GM19397 (cell line): Measurements from ENCODE around the gene ASS1.

ENCODE experiments used
- ATAC-seq: cut with Tn5 transposase; IDR thresholded peaks from one replicate; pipeline ENCODE4 v1.9.1; 2021; ENCODE audit warnings: mild to moderate bottlenecking, moderate library complexity; ENCODE audit not compliant: unreplicated experiment

The ASS1 gene

DNA sequence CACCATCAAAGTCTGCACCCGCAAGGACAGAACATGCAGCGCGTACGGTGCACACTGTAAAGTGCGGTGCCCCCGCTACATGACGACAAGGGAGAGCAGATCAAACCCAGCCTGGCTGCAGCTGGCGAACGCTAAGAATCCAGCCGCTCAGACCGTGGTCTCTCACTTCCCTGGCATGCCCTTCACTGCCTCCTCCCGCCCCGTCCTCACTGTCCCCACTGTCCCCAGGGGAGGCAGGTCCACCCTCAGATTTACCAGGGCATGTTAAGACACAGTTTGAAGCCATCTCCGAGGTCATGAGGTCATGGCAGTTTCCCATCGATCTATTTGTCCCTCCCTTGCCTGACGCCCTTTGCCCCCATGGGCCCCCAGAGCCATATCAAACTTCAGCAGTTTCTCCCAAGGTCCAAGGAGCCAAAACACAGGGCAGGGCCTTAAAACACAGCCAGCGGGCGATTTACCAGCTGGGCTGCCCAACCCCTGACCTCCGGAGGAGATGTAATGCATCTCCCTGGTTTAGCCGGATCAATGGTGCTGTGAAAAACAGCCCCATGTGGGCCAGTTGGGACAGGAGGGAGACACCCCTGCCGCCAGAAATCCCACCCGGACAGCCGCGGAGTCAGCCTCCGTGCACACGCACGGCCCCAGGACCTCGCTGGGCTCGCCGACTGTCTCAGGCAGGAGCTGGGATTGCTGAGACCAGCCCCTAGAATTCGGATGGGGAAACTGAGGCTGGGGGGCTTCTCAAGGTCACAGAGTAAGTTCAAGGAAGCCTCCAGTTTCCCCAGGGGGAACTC lies 82.3 kb downstream of the ASS1 start:
- ATAC-seq = no peak

DNA sequence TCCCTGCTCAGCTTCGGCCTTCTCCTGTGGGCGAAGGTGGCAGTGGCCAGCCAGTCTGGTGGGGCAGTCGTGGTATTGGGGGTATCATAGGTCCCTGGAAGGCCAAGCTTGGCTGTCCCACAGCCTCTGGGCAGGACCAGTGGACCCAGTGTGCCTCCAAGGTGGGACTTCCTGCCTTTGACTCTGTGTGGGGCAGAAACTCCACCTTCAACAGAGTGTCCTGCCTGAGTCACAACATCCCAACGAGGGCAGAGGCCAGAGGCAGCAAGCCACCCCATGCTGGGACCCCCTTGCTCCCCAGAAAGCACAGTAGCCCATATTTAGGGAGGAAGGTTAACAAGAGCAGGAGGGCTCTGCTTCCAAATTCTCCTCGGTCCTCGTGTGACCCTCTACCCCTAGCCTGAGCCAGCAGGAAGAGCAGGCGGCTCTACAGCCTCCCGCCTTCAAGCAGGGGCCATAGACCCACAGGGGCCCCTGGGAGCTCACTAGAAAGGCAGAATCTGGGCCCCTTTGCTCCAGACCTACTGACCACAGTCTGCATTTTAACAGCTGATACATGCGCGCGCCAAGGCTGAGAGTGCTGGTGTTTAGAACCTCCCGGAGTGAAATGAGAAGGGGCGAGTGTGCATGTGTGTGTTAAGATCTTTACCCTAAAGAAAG lies 83.0 kb downstream of the ASS1 start:
- no peak for ATAC-seq

DNA sequence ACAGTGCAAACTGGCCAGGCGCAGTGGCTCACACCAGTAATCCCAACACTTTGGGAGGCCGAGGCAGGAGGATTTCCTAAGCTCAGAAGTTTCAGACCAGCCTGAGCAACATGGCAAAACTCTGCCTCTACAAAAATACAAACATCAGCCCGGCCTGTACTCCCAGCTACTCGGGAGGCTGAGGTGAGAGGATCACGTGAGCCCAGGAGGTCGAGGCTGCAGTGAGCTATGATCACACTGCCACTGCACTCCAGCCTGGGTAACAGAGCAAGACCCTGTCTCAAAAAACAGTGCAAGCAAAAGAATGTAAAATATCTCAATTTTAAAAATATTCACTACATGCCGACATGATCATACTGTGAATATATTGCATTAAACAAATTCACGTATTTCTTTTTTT lies 83.9 kb downstream of the ASS1 start:
- ATAC-seq = no peak

DNA sequence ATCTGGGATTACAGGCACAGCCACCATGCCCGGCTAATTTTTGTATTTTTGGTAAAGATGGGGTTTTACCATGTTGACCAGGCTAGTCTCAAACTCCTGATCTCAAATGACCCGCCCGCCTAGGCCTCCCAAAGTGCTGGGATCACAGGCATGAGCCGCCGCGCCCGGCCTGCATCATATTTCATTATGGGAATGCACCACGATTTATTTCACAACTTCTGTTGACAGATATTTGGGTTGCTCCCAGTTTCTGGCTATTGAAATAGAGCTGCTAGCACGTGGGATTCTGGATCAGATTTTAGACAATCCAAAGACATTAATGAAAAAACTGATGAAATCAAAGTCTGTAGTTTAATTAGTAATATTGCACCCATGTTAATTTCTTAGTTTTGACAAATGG lies 86.2 kb downstream of the ASS1 start:
- no peak for ATAC-seq

DNA sequence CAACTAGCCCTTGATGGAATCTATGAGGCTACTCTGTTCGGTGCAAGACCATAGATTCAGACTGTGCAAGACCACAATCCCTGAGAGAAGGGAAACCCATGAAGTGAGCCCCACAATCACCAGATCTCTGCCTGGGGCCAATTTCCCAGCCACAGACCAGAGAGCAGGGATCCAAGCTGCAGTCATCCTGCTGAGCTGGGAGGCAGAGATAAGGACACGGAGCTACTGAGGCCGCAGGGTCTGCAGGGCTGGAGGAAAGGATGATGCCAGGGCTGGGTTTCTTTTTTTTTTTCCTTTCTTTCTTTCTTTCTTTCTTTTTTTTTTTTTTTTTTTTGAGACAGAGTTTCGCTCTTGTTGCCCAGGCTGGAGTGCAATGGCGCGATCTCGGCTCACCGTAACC lies 86.9 kb downstream of the ASS1 start:
- ATAC-seq = no peak

DNA sequence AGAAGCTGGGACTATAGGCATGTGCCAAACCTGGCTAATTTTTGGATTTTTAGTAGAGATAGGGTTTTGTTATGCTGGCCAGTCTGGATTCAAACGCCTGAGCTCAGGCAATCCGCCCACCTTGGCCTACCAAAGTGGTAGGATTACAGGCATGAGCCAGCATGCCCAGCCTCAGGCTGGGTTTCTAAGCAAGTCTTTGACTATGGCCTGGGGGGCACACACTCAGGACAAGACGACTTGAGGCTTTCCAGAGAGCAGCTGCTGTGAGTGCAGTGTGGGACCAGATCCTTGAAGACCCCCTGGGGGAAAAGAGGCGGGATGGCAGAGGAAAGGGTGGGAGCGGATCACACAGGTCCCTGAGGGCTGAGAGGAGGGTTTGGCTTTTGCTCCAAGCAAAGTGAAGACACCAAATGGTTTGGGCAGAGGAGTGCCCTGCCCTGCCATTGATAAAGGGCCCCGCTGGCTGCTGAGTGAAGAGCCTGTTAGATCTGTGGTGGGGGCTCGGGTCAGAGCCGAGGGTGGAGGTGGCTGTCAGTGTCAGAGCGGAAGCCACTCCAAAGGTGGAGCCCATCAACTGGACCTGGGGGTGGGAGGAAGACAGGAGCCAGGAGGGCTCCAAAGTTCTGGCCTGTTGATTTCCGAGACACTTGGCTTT lies 87.8 kb downstream of the ASS1 start:
- no peak for ATAC-seq

DNA sequence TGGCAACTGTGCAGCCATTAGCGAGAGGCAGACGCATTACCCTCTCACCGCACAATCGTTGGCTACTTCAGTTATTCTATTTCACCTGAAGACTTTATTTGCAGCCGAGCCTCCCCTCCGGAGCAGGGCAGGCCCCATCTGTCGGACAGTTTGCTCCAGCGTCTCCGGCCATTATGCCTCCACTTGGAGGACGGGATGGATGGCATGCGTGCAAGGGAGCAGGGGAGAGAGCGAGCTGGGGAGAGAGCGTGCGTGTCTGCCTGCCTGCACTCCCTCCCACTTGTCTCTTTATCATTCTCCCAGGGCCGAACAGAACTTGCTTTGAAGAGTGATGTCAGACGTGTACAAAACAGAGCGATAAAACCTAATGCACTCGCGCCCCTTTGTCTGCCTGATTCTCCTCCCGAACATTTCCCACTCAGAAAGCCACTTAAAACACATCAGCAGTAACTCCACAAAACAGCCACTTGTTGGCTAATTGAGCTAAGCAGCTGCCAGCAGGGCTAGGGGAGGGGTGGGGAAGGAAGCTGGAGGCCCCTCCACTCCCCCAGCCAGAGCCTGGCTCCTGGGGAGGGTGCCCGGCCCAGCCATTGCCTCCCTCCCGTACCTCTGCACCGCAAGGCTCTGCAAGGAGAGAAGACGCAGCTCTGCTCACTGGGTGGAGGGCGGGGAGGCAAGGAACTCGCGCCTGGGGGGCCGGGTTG lies 91.2 kb downstream of the ASS1 start:
- no peak for ATAC-seq

DNA sequence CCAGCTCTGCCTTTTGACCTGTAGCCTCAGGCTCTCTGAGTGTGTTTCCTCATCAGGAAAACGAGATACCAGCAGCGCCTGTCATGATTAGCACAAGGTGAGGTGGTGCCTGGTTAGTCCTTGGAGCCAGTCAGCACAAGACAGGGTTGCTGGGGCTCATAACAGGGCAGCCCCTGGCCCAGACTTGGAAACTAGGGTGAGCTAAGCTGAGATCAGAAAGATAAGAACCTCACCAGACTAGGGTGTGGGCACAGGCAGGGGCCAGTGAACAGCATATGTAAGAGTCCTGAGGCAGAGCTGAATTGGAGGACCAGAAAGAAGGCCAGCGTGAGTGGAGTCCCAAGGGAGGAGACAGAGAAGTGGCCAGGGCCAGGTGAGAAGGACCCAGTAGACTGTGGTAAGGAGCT lies 91.9 kb downstream of the ASS1 start:
- ATAC-seq = no peak

DNA sequence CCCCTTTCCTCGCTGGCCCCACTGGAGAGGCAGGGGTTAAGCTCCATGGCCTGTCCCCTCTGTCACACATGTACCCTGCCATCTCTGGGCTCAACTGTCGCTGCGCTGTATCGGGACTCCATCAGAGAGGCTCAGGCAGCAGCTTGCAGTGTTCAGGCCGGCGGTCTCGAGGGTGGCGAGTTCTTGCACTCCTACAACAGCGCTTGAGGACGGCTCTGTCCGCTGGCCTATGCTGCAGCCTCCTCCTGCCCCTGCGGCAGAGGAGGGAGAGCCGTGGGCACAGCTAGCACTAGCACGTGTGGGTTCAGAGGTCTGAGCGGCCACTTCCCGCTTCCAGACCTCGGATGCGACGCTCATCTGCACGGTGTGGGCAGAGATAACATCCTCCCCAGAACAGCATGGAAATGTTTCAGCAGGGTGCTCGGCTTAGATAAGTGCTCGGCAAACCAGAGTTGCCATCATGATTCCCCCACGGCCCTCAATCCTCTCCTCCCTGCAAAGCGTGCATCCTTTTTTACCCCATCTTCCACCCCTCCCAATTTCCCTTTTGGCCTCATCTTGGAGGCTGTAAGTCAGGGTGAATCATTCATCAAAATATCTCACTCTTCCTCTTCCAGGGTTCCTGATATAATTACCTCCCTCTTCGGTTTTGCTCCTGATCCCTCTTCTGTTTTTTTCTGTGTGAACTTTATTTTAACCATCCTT lies 92.7 kb downstream of the ASS1 start:
- no peak for ATAC-seq

DNA sequence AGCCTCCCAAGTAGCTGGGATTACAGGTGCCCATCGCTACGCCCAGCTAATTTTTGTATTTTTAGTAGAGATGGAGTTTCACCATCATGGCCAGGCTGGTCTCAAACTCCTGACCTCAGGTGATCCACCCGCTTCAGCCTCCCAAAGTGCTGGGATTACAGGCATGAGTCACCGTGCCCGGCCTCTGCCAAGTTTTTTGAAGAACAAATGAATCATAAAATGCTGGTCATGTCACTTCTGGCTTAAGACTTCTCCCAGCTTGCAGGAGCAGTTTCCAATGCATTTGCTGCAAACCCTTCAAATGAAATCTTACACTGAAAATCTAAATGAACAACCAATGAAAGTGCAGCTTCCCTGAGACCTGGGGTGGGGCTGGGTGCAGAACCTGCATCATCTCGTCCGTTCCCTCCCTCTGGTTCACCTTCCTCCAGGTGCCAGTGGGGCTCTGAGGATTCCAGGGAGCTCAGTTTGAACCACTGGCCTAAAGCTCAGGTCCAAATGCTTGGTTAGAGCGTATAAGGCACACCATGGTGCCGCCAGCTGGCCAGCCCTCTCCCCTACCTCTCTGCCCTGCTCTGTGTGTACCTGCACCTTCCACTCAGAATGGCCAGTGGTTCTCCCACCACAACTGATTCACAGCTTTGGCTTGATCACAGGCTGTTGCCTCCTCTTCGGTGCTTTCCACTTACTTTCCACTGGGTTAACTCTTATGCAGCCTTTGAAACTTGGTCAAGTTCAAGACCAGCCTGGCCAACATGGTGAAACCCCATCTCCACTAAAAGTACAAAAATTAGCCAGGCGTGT lies 94.9 kb downstream of the ASS1 start:
- no peak for ATAC-seq

DNA sequence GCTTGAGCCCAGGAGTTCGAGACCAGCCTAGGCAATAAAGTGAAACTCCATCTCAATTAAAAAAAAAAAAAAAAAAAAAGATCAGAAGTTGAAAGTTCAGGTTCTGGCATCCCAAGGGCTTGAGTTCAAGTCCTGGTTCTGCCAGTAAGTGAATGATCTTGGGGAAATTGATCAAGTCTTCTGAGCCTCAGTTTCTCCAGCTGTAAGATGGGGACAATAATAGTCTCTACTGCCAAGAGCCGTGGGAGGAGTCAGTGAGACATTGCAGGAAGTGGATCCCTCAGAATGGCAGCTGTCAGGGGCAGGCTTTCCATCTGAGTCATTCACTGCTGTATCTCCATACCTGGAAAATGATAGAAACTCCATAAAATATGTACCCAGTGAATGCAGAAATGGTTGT lies 96.8 kb downstream of the ASS1 start:
- ATAC-seq = no peak

DNA sequence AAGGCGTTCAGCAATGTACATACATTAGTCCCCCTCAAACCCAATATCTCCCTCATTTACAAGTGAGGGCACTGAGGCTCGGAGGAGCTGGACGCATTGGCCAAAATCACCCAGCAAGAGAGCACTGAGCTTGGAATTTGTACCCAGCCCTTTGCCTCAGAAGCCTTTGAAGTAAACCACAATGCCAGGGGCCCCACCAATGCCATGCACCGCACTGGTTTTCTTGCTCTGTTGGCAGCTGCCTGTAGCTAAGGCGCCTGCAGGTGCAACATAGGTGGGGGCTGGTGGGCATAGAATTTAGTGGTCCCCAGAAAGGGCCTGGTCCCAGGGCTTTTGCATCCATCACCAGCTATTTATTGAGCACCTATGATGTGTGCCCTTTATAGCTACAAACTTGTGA lies 97.3 kb downstream of the ASS1 start:
- ATAC-seq = no peak

DNA sequence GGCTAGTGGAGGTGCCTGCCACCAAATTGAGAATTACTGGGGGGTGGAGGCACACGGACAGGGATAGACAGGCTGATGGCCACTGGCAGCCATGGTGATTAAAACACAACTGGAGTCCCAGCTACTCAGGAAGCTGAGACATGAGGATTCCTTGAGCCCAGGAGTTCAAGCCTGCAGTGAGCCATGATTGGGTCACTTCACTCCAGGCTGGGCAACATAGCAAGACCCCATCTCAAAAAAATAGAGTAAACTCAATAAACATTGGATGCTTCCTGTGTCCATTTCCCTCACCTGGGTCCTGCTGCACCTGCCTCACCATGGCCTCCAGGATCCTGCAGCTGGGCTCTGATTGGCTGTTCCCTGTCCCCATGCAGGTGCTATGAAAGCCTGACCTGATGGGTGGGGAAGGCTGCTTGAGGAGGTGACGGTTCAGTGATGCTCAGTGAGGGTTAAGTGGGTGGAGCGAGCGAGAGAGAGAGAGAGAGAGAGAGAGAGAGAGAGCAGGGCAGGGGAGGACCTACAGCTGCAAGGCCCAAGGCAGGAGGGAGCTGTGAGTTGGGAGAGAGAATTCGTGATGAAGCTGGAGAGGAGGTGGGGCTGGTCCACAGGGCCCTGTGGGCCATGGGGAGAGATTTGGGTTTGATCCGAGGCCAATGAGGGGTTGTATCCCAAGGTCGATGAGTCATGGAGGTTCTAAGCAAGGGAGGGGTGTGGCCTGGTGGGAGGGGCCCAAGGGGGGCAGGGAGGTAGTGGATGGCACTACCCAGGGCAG lies 97.9 kb downstream of the ASS1 start:
- ATAC-seq = no peak

DNA sequence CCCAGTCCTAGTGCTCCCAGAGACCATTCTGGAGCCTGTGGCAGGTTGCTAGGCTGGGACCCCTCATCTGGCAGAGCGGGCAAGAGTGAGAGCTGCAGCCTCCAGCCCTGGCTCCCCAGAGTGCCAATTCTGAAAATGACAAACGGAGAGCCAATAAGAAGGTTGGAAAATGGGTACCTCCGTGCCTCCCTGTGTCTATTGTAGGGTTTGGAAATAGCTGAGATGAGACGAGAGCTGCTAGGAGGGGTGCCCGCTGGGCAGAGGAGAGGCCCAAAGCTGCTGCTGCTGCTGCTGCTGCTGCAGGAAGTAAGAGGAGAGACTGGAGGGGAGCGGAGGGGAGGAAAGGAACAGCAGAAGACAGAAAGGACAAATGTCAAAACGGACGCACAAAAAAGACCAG lies 98.6 kb downstream of the ASS1 start:
- ATAC-seq = no peak

DNA sequence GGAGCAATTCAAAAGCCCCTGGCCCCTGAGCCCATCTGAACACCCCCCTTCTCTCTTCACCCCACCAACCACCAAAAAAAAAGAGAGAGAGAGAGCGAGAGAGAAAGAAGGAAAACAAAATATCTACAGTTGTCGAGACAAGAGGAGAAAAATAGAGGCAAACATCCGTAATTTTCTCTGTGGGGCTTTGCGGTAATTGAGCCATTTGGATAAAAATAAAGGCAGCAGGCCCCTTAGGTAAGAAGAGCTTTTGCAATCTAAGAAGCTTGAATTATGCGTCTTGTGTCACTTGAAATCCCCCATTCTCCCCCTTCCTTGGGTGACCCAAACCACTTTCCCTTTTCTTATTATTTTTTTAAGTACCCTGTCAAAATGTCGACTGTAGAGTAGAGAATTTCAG lies 99.1 kb downstream of the ASS1 start:
- ATAC-seq = no peak

DNA sequence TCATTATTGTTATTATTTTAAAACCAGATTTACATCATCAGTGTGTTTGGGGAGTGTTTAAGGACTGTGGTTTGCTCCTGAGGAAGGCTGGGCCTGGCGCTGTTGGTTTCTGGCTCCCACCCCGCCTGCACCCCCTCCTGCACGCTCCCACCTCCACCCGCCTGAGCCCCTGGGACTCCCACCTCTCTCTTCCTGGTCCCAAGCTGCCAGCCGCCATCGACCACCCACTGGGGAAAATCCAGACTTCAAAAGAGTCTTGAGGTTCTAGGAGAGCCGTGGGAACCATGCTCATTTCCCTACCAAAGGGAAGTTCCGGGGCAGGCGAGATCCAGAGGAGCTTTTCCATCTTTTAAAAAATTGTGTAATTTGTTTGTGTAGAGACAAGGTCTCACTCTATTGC lies 99.6 kb downstream of the ASS1 start:
- no peak for ATAC-seq

DNA sequence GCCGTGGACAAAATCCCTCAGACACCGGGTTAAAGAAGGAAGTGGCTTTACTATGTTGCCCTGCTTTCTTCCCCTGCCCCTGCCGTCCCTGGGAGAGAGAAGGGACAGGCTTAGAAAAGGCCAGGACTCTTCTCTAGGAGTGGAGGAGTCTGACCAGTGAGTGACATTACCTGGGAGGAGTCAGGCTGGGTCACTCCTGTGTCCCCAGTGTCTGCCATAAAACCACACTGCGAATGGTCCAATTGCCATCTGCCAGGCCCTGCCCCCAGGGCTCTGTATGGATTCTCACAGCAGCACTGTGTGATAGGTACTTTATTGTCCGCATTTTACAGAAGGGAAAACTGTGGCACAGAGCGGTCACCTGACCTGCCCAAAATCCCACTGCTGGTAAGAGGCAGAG lies 103.3 kb downstream of the ASS1 start:
- no peak for ATAC-seq

DNA sequence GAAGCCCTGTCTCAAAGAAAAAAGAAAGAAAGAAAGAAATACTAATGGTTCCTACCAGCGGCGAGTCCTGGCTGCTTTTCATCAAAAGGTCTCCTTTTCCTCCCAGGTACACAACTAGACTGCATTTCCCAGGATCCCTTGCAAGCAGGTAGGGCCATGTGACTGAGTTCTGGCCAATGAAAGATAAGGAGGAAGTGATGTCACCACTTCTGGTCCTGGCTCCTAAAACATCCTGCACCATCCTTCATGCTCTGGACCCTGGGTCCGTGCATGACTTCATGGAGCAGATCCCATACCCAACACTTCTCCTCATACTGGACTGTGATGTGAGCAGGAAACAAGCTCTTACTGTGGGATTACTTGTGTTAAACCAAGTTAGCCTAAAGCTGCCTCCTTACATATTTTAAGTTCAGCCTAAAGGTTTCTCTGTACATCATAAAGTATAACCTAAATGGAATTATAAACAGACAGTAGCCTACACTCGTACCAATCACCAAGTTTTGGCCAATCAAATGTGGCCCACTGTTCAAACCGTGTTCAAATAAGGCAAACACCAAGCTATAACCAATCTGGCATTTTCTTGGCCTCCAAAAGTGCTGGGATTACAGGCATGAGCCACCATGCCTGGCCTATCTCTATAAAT lies 104.5 kb downstream of the ASS1 start:
- no peak for ATAC-seq
